Eye (tissue), 1 donor: ENCODE measurements around the gene CNN2.

ENCODE experiments used
- DNase-seq: peaks from one replicate; pipeline ENCODE4 v3.0.0-alpha.2; 2015

The CNN2 gene

DNA sequence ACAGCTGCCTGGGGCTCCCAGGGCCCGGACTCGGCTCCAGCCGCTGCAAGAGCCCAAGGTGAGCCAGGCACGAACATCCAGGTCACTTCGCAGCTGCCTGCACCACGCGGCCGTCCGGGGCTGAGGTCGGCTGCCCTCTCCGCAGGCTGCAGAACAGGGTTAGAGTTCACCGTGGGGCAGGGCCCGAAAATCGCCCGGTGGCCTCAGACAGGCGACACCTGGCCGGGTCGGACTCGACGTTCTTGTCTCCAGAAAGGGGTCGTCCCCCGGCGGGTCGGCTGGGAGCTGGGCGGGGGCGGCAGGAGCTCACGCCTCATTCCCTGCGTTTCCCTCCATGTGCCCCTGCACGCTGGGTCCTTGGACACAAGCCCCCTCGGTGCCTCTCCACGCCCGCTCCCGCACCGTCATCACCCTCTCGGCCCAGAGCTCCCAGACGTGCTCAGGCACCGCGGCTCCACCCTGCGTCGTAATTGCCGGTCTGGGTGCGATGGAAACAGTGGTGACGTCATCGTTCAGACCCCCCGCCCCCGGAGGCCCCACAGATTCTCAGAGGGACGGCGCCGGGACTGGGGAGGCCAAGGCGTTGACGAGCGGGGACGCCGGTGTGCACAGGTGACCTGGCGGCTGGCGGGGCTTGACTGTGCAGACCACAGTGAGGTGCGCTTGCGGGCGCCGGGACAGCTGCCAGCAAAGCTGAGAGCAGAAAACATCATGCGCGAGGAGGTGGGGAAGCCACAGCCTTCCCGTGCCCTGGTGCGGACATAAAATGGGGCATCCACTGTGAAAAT lies 30.2 kb upstream of the CNN2 start:
- DNase-seq: peak; percentile 71

DNA sequence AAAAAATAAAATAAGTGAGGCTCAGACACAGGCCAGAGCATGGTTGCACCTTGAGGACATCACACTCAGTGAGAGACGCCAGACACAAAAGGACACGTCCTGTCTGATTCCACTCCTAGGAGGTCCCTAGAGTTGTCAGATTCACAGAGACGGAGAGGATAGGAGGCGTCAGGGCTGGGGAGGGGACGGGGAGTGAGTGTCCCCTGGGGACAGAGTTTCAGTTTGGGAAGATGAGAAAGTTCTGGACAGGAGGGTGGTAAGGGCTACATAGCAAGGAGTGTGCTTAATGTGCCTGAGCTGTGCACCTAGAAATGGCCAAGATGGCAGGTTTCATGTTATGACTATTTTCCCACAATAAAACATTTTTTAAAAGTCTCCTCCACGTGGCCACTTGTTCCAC lies 28.3 kb upstream of the CNN2 start:
- DNase-seq: no peak

DNA sequence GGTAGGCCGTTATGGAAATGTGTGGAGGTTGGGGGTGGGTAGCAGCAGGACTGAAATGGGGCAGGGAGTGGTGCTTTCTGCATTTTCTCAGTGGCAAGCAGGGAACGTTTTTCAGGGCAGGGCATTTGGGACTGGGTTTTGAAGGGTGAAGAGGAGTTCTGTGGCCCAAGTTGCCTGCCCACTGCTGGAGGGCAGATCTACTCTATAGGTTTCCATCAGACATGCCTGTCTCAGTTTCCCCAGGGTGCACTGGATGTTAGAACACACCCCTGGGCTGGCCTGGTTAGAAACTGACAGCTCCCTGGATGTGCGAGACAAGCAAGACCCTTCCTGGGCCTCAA lies 27.1 kb upstream of the CNN2 start:
- no peak for DNase-seq

DNA sequence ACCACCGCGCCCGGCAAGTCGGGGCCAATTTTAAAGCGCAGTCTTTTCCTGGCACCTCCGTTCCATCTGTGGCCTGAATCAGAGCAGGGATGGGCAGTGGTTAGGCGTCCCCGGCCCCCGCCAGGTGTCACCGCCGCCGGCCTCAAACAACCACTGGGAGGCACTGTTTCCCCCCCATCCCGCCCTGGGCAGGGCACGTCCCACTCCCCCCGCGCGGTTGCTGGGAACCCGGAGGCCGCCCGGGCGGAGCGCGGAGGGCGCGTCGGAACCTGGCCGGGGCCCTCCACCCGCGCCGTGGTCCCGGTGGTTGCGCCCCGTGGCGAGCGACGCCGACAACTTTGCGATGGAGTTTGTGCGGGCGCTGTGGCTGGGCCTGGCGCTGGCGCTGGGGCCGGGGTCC lies 26.3 kb upstream of the CNN2 start, which contains the start of gene GRIN3B:
Gene GRIN3B (plus strand): TSS at position 325 of the 400 bp plus-strand sequence. CDS start 19 bp downstream, at position 344.
- DNase-seq: peak; percentile 72

DNA sequence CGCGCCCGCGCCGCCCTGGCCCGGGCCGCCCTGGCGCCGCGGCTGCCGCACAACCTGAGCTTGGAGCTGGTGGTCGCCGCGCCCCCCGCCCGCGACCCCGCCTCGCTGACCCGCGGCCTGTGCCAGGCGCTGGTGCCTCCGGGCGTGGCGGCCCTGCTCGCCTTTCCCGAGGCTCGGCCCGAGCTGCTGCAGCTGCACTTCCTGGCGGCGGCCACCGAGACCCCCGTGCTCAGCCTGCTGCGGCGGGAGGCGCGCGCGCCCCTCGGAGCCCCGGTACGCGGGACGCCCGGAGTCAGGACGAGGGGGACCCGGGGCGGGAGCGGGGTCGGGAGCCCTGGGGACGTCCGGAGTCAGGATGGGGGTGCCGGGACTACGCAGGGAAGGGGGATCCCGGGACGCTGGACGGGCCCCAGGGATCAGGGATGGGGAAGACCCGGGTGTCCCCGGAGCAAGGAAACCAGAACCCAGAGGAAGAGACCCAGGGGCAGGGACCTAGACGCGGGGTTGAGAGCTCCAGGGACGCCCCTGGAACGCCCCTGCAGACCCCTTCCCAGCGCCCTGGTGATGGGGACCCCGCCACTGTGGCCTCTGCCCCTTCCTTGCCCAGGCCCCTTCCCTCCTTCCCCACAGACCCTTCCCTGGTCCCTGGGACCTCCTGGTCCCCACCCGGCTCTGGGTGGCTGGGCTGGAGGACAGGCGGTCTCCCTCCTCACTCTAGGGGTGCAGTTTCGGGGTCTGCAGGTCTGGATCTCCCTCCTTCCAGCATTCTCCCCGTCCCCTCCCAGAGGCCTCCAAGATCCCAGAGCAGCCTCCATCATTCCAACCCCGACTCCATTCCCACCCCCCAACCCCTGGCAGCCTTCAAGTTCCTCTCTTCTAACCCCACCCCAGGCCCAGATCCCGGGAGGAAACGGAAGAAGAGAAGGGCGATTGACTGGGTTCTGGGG lies 25.5 kb upstream of the CNN2 start:
- no peak for DNase-seq

DNA sequence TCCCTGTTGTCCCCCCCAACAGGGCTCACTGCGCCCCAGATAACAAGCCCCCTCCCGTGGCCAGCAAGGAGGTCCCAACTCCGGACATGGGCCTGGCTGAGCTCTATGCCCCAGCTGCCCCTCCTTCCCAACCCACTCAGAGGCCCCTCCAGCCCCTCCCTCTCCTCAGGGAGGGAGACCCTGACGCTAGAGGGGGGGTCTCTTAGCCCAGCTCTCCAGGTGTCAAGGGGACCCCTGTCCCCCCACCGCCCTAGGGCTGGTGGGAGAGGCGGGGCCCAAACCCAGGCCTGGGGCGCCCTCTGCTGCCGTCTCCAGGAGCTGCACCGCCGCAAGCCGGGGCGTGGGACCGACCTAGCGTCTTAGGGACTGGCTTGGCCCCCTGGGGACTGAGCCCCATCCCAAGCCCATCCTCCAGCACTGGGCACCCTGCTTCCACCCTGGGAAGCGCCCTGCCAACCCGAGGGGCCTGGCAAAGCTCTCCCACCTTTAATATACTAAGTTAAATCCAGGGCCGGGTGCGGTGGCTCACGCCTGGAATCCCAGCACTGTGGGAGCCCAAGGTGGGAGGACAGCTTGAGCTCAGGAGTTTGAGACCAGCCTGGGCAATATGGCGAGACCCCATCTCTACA lies 24.8 kb upstream of the CNN2 start:
- peak; percentile 80 for DNase-seq

DNA sequence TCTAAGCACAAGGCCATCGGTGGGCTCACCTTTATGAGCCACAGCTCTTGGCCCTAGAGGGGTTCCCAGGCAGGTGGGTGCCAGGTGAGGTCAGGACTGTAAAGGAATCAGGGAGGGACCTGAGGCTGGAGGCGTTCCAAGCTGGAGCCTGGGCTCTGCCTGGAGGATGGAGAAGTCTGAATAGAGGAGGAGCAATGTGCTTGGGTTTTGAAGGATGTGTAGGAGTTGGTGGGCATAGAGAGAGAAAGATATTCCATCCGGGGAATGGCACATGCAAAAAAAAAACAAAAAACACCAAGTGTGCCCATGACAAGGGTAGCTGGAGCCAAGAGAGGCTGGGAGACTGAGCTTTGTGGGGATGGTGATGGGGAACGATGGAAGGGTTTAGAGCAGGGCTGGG lies 23.8 kb upstream of the CNN2 start:
- no peak for DNase-seq

DNA sequence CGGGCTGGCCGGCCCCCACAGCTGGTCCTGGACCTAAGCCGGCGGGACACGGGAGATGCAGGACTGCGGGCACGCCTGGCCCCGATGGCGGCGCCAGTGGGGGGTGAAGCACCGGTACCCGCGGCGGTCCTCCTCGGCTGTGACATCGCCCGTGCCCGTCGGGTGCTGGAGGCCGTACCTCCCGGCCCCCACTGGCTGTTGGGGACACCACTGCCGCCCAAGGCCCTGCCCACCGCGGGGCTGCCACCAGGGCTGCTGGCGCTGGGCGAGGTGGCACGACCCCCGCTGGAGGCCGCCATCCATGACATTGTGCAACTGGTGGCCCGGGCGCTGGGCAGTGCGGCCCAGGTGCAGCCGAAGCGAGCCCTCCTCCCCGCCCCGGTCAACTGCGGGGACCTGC lies 23.1 kb upstream of the CNN2 start:
- no peak for DNase-seq

DNA sequence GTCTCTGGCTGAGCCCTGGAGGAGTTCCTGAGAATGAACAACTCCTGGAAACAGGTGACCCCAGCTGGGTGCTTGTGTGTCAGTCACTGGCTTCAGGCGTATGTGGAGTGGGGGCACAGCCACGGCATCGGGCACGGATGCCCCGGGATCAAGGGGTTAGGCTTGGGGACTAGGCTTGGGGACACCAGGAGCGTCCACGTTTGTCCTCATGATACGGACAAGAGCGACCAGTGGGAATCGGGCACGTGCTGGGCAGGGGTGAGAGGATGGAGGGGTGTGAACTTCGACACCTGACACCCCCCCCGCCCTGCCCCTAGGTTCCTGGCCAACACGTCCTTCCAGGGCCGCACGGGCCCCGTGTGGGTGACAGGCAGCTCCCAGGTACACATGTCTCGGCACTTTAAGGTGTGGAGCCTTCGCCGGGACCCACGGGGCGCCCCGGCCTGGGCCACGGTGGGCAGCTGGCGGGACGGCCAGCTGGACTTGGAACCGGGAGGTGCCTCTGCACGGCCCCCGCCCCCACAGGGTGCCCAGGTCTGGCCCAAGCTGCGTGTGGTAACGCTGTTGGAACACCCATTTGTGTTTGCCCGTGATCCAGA lies 22.1 kb upstream of the CNN2 start:
- no peak for DNase-seq

DNA sequence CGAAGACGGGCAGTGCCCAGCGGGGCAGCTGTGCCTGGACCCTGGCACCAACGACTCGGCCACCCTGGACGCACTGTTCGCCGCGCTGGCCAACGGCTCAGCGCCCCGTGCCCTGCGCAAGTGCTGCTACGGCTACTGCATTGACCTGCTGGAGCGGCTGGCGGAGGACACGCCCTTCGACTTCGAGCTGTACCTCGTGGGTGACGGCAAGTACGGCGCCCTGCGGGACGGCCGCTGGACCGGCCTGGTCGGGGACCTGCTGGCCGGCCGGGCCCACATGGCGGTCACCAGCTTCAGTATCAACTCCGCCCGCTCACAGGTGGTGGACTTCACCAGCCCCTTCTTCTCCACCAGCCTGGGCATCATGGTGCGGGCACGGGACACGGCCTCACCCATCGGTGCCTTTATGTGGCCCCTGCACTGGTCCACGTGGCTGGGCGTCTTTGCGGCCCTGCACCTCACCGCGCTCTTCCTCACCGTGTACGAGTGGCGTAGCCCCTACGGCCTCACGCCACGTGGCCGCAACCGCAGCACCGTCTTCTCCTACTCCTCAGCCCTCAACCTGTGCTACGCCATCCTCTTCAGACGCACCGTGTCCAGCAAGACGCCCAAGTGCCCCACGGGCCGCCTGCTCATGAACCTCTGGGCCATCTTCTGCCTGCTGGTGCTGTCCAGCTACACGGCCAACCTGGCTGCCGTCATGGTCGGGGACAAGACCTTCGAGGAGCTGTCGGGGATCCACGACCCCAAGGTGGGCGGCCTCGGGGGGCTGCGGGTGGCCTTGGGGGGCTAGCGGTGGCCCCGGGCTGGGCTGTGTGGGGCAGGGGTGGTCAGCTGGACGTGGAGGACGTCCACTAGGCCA lies 21.4 kb upstream of the CNN2 start:
- DNase-seq: no peak

DNA sequence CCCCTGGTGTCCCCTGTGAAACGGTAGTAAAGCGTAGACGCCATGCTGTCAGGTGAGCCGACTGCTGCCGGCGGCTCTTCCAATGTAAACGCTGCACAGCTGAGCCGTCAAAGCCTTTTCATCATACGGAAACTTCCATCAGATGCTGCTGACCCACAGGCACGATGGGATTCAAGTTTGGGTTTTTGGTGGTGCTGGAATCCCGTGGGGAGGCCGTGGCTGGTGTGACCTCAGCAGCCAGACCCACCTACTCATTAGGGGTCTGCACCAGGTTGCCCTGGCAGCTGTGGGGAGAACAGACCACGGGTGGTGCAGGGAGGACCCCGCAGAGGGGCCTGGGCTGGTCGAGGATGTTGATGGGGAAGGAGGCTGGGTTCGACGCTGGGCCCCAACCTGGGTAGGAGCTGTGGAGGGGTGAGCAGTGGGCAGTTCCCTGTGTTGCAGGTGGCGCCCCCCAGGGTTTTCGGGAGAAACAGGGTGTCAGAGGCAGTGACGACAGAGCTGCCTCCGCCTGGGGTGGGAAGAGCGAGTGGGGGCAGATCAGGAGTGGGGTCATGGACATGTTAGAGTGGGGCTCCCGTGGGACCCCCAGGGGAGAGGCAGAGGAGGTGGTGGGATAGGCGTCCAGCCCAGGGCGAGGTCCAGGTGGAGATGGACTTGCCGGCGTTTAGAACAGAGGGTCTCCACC lies 19.6 kb upstream of the CNN2 start:
- DNase-seq: no peak

DNA sequence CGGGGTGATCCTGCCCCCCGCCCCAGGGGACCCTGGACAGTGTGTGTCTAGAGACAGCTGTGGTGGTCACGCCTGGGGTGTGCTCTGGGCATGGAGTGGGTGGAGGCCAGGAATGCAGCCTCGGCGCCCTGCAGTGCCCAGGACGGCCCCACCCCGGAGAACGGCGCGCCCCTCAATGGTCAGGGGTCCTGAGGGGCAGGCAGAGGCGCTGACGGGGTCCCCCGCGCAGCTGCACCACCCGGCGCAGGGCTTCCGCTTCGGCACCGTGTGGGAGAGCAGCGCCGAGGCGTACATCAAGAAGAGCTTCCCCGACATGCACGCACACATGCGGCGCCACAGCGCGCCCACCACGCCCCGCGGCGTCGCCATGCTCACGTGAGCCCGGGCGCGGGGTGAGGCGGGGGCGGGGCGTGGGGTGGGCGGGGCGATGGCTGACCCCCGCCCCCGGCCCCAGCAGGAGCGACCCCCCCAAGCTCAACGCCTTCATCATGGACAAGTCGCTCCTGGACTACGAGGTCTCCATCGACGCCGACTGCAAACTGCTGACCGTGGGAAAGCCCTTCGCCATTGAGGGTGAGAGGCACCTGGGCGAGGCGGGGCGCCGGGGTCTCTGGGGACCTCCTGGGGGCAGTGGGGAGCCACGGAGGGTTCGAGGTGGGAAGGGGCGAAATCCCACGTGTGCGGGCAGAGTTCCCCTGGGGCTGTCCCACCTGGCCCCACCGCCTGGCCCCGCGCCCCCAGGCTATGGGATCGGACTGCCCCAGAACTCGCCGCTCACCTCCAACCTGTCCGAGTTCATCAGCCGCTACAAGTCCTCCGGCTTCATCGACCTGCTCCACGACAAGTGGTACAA lies 18.8 kb upstream of the CNN2 start:
- no peak for DNase-seq

DNA sequence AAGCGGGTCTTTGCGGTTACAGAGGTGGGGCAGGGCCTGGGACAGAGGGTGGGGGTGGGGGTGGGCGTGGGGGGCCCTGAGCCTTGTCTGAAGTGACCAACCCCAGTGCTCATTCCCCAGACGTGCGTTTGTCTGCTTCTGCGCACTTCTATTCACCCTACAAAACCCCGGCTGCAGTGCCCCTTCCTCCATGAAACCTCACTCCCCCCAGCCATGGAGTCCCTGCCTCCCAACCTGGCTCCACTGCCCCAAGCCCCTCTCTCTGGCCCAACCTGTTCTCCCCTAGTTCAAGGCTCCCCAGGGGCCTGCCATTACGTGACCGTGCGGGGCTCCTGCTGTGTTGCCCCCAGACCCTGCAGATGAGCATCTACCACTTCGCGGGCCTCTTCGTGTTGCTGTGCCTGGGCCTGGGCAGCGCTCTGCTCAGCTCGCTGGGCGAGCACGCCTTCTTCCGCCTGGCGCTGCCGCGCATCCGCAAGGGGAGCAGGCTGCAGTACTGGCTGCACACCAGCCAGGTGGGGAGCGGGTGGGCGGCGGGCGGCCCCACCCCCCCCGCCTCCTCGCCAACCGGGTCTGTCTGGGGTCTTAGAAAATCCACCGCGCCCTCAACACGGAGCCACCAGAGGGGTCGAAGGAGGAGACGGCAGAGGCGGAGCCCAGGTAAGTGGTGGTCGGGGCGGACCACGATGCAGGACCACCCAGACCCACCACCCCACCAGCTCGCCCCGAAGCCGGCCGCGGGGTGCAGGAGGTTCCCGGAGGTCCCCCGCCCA lies 18.0 kb upstream of the CNN2 start:
- no peak for DNase-seq

DNA sequence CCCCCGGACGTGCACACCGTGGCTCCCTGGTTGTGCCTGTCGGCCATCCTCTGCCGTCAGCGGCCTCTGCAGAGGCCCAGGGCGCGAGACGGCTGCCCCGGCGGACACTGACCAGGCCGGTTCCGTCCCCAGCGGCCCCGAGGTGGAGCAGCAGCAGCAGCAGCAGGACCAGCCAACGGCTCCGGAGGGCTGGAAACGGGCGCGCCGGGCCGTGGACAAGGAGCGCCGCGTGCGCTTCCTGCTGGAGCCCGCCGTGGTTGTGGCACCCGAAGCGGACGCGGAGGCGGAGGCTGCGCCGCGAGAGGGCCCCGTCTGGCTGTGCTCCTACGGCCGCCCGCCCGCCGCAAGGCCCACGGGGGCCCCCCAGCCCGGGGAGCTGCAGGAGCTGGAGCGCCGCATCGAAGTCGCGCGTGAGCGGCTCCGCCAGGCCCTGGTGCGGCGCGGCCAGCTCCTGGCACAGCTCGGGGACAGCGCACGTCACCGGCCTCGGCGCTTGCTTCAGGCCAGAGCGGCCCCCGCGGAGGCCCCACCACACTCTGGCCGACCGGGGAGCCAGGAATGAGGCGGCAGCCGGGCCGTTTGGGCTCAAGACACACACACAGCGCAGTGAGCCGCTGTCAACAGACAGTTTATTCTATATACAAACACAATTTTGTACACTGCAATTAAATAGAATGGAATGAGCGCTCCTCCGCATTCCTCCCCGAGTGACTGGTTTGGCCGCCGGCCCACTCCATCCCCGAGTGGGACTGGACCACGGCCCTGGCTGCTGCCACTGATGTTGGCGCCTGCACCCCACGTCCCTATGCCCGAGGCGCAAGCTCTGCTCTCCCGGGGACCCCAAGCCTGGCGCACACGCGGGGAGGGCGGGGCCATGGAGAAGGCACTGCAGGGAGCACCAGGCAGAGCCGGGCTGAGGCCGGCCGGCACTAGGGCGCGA lies 17.1 kb upstream of the CNN2 start:
- DNase-seq: no peak

DNA sequence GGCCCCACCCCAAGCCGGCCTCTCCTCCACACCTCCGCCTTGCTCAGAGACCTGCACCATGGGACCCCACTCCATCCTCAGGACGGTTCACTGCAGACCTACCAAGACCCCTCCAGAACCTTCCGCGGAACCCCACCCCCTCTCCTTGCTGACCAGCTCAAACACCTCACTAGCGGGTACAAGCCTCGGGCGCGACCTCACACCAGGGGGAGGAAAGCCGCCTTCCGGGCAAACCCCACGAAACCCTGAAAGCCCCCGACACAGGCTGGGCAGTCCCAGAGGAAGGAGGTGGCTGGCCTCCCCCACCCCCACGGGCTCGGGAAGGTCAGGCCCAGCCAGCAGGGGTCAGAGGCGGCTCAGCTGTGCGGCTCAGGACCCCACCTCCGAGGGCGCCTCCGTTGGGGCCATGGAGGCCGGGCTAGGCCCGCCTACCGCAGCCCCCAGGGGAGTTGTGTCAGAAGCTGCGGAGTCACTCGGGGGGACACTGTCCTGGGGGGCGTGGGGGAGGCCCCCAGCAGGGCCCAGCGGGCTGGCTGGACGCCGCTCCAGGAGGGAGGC lies 16.3 kb upstream of the CNN2 start:
- DNase-seq: no peak

DNA sequence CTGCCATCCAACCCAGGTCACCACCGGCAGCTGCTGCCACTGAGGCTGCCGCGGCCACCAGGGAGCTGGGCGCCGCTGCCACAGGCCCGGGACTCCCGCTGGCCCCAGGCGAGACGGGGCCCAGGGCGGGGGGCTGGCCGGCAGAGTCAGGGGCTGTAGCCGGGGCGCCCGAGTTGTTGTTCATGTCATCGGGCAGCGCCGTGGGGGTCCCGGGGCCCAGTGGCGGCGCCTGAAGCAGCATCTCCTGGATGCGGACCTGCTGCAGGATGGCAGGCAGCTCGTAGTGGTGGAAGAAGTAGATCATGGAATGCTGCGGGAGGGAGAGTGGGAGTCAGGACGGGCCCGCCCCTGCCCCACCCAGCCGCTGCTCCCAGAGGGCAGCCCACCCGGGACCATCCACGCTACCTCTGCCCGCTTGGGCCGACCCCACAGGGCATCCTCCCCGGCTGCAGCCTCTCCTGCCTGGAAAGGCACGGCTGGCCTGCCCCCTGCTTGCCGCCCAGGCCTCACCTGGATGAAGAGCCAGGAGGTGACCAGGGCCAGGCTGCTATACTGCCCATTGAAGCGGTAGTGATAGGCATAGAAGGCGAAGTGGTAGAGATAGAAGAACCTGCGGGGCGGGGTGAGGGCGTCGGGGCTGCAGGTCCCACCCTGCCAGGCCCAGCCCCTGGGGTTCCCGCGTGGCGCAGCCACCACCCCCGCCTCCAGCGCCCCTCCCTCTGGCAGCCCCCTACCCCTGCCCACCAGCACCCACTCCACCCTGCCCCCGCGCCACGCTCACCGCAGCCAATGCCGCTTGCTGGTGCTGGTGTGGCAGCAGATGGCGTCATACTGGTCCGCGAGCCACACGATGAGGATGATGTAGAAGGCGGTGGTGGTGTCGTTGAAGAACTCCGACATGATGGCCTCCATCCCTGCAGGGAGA lies 15.6 kb upstream of the CNN2 start:
- DNase-seq: no peak

DNA sequence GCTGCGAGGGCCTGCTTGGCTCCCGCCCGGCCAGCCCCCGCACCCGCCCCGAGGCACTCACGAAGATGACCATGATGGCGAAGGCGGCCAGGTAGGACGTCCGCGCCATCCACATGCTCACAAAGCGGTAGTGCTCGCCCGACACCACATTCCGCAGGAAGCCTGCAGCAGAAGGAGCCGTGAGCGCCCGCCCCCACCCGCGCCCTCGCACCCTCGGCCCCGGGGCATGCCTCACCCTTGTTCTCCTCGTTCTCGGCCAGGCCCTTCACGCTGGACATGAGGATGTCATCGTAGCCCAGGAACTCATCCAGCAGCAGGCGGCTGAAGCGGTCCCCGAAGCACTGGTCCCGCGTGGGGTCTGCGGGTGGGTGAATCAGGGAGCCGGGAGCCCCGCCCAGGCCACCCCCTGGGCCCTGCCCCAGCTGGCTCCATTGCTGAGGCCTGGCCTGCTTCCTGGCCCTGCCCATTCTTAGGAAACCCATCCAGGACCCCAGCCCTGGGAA lies 14.5 kb upstream of the CNN2 start:
- no peak for DNase-seq
